OCI-LY7 (cell line): Measurements from ENCODE around the gene PPP1R2. TPM values are rescaled to one million over a fixed set of nuclear protein-coding genes. Genes with fewer than 3 reads are reported as not detected.

Experiments
- BruUV-seq: library from RNA; stranded (reverse); fragments of 400-500 nt; replicated peaks from 2 replicates; lab custom pipeline; 2021; lab: Mats Ljungman, UMichigan
- CTCF ChIA-PET: fragments of 300-600 bp; sonication (Branson Sonifier 250); formaldehyde crosslinking; loops from one replicate; lab custom pipeline; 2022; ENCODE audit warnings: antibody characterized with exemption; ENCODE audit not compliant: unreplicated experiment; lab: Charles Lee
- POLR2A ChIA-PET: fragments of 300-600 bp; sonication (Branson Sonifier 250); formaldehyde crosslinking; loops from one replicate; lab custom pipeline; 2022; ENCODE audit warnings: antibody characterized with exemption; lab: Charles Lee
- DNase-seq: peaks from one replicate; pipeline ENCODE4 v3.0.0-alpha.2; 2015; ENCODE audit warnings: low spot score
- H2AFZ ChIP-seq: fragments of 200-600 bp; sonication (generic), shearing (Covaris generic); 2 replicates; pipeline ENCODE4 v1.6.1; 2014; ENCODE audit warnings: mild to moderate bottlenecking, antibody characterized with exemption, low read length, moderate library complexity
- H3K27ac ChIP-seq: fragments of 200-600 bp; sonication (generic); 2 replicates; pipeline ENCODE4 v1.5.1; 2014; ENCODE audit warnings: mixed run types, low read depth, mild to moderate bottlenecking, moderate library complexity, low read length, inconsistent platforms; ENCODE audit not compliant: poor library complexity, severe bottlenecking
- H3K36me3 ChIP-seq: fragments of 200-600 bp; sonication (generic); 2 replicates; pipeline ENCODE4 v1.6.1; 2014; ENCODE audit warnings: mild to moderate bottlenecking, antibody characterized with exemption, low read length, moderate library complexity, mixed read lengths; ENCODE audit not compliant: insufficient read depth
- H3K4me1 ChIP-seq: fragments of 200-600 bp; sonication (generic); 2 replicates; pipeline ENCODE4 v1.5.1; 2014; ENCODE audit warnings: mild to moderate bottlenecking, low read length; ENCODE audit not compliant: insufficient read depth, poor library complexity, severe bottlenecking
- H3K4me2 ChIP-seq: fragments of 200-600 bp; sonication (generic); 2 replicates; pipeline ENCODE4 v1.6.1; 2014; ENCODE audit warnings: mild to moderate bottlenecking, low read length
- H3K4me3 ChIP-seq: fragments of 200-600 bp; sonication (generic); 2 replicates; pipeline ENCODE4 v1.5.1; 2014; ENCODE audit warnings: mild to moderate bottlenecking, low read depth, low read length; ENCODE audit not compliant: poor library complexity, severe bottlenecking
- H3K79me2 ChIP-seq: fragments of 200-600 bp; sonication (generic); 2 replicates; pipeline ENCODE4 v1.6.1; 2016; ENCODE audit warnings: low read depth, mild to moderate bottlenecking, low read length, moderate library complexity, mixed read lengths; ENCODE audit not compliant: insufficient read depth
- H3K9me2 ChIP-seq: fragments of 200-600 bp; sonication (generic); 2 replicates; pipeline ENCODE4 v1.6.1; 2016; ENCODE audit warnings: mild to moderate bottlenecking, low read length, mixed read lengths; ENCODE audit not compliant: insufficient read depth
- H3K9me3 ChIP-seq: fragments of 200-600 bp; sonication (generic); 2 replicates; pipeline ENCODE4 v1.6.1; 2014; ENCODE audit warnings: mild to moderate bottlenecking, mixed run types, low read length, mixed read lengths
- H4K20me1 ChIP-seq: fragments of 200-600 bp; sonication (generic); 2 replicates; pipeline ENCODE4 v1.6.1; 2014; ENCODE audit warnings: mild to moderate bottlenecking, antibody characterized with exemption, low read length, moderate library complexity, mixed read lengths; ENCODE audit not compliant: insufficient read depth
- CTCF ChIP-seq: fragments of 200-600 bp; sonication (generic); conservative IDR thresholded peaks from 2 replicates; pipeline ENCODE4 v1.5.1; 2014; ENCODE audit warnings: mild to moderate bottlenecking, antibody characterized with exemption, low read length, moderate library complexity, mixed read lengths
- EZH2phosphoT487 ChIP-seq: fragments of 200-600 bp; sonication (generic); IDR thresholded peaks from 2 replicates; pipeline ENCODE4 v1.6.1; 2018; ENCODE audit warnings: low read depth, borderline replicate concordance, mild to moderate bottlenecking, mixed run types, antibody characterized with exemption, low read length, moderate library complexity, mixed read lengths
- intact Hi-C: fragments of 100-400 bp; cut with micrococcal nuclease; formaldehyde crosslinking; loops from one replicate; pipeline ENCODE4 v1.10.0; 2022; ENCODE audit not compliant: unreplicated experiment
- total RNA-seq, 2 experiments: library from RNA; depleted of rRNA in 1 of 2; stranded (reverse); fragments of >200 nt in 1 of 2; shearing (Covaris generic) in 1 of 2; gene quantifications; 2 replicates each; pipeline ENCODE4 v1.2.3, GENCODE V29; 2014 to 2022

PPP1R2 gene
- total RNA-seq, 2 experiments from 2014 or later = 91.9 to 239 TPM

- Histone ChIP-seq H3K4me1 (peaks cover 22% of the 10 kb centered on the region), H3K36me3 (no peaks in the 10 kb centered on the region), H3K27ac (no peak overlapping the region), H4K20me1 (no peaks in the 10 kb centered on the region), H3K79me2 (no peaks in the 10 kb centered on the region), H3K4me3 (no peak overlapping the region), H3K4me2 (no peak overlapping the region), H3K9me2 (no peaks in the 10 kb centered on the region), H3K9me3 (no peaks in the 10 kb centered on the region), H2AFZ (no peak overlapping the region)
- ChIA-PET CTCF (no interaction called here), POLR2A (interaction anchor here (3.5 kb wide), 1 partner anchor 11 kb away, joined by 28 read pairs; the partner anchor contains the start of gene PPP1R2)
- no TSS peak for BruUV-seq
- no peak for DNase-seq
- intact Hi-C loops = no loop called here
- TF ChIP-seq CTCF = no peak
- no peak for TF ChIP-seq EZH2phosphoT487
Measured at GRCh38 chr3:195553268-195553667, 10.1 kb upstream of the PPP1R2 start.

- peaks cover 23% of the 10 kb centered on the region for H3K4me1 ChIP-seq
- no peaks in the 10 kb centered on the region for H3K9me2 ChIP-seq
- H3K27ac ChIP-seq = no peak overlapping the region
- DNase-seq = no peak
- POLR2A ChIA-PET = interaction anchor here (0.6 to 3.5 kb wide), 6 partner anchors 10 to 403 kb away, joined by 3 to 28 read pairs (median 4); partner anchors contain the start of gene PPP1R2
- CTCF ChIA-PET = no interaction called here
- intact Hi-C loops = no loop called here
- no peaks in the 10 kb centered on the region for H4K20me1 ChIP-seq
- H3K9me3 ChIP-seq = no peaks in the 10 kb centered on the region
- H3K36me3 ChIP-seq = no peaks in the 10 kb centered on the region
- H3K4me3 ChIP-seq = no peak overlapping the region
- no TSS peak for BruUV-seq
- H2AFZ ChIP-seq = no peak overlapping the region
- H3K4me2 ChIP-seq = no peak overlapping the region
- TF ChIP-seq CTCF = no peak
- TF ChIP-seq EZH2phosphoT487 = no peak
- no peaks in the 10 kb centered on the region for H3K79me2 ChIP-seq
Measured at GRCh38 chr3:195551381-195551978, 8.4 kb upstream of the PPP1R2 start.

- no peaks in the 10 kb centered on the region for H3K79me2 ChIP-seq
- no peak for DNase-seq
- ChIA-PET CTCF (no interaction called here), POLR2A (interaction anchor here (1.0 to 3.5 kb wide), 6 partner anchors 9 to 305 kb away, joined by 3 to 28 read pairs (median 4); partner anchors contain the start of genes PPP1R2 and XXYLT1)
- peak overlapping the region; percentile 55 for H3K4me2 ChIP-seq
- H3K27ac ChIP-seq = peak overlapping the region; percentile 23
- intact Hi-C loops = no loop called here
- H2AFZ ChIP-seq = peak overlapping the region; percentile 81
- H4K20me1 ChIP-seq = no peaks in the 10 kb centered on the region
- H3K4me3 ChIP-seq = no peak overlapping the region
- H3K36me3 ChIP-seq = no peaks in the 10 kb centered on the region
- H3K4me1 ChIP-seq = peaks cover 30% of the 10 kb centered on the region
- no TSS peak for BruUV-seq
- TF ChIP-seq EZH2phosphoT487 = no peak
- TF ChIP-seq CTCF = no peak
- H3K9me2 ChIP-seq = no peaks in the 10 kb centered on the region
- H3K9me3 ChIP-seq = no peaks in the 10 kb centered on the region
Measured at GRCh38 chr3:195550723-195551122, 7.6 kb upstream of the PPP1R2 start.
